GM19238 (cell line): Measurements from ENCODE around the gene IMP3.

Source experiments
- DNase-seq: peaks from one replicate; pipeline ENCODE4 v3.0.0; 2011; ENCODE audit warnings: low spot score; ENCODE audit not compliant: insufficient read length

Gene IMP3

GRCh38 chr15:75620841-75621391 is 19.1 kb downstream of the IMP3 start:
- no peak for DNase-seq

- DNase-seq, result no peak
These were observed 19.8 kb downstream of the IMP3 start for GRCh38 chr15:75620058-75620820.

GRCh38 chr15:75616766-75617165 is 23.3 kb downstream of the IMP3 start:
- DNase-seq, result no peak

GRCh38 chr15:75606711-75607699 is 33.0 kb downstream of the IMP3 start:
- no peak for DNase-seq

GRCh38 chr15:75606026-75606425 is 34.0 kb downstream of the IMP3 start:
- DNase-seq, result no peak

- no peak for DNase-seq
These were observed 40.6 kb downstream of the IMP3 start for GRCh38 chr15:75599401-75599800.

- DNase-seq, result no peak
These were observed 41.7 kb downstream of the IMP3 start for GRCh38 chr15:75598361-75598760.

GRCh38 chr15:75597667-75598341 is 42.2 kb downstream of the IMP3 start:
- DNase-seq, result no peak

- no peak for DNase-seq
These were observed 43.2 kb downstream of the IMP3 start for GRCh38 chr15:75596703-75597345.

GRCh38 chr15:75594276-75594675 is 45.7 kb downstream of the IMP3 start:
- no peak for DNase-seq

GRCh38 chr15:75591655-75592364 is 48.2 kb downstream of the IMP3 start:
- no peak for DNase-seq

GRCh38 chr15:75590239-75590638 is 49.8 kb downstream of the IMP3 start:
- no peak for DNase-seq
